Hippocampal formation (tissue), 2 donors: ENCODE measurements around the gene LMF1.

Experiments
- DNase-seq, 2 donors: peaks; one replicate each; lab custom pipeline; 2025; lab: John Stamatoyannopoulos, UW

Gene LMF1

GRCh38 chr16:929227-930073 lies 41.3 kb downstream of the LMF1 start:
- DNase-seq, result no peak

GRCh38 chr16:928526-928925 lies 42.3 kb downstream of the LMF1 start:
- DNase-seq, result no peak

- DNase-seq, result no peak
Measured at GRCh38 chr16:927931-928330, 42.9 kb downstream of the LMF1 start.

- DNase-seq, result no peak
Measured at GRCh38 chr16:927406-927805, 43.4 kb downstream of the LMF1 start.

- no peak for DNase-seq
Measured at GRCh38 chr16:926715-927114, 44.1 kb downstream of the LMF1 start.

GRCh38 chr16:924806-925205 lies 46.0 kb downstream of the LMF1 start:
- no peak for DNase-seq

- no peak for DNase-seq
Measured at GRCh38 chr16:924063-924462, 46.7 kb downstream of the LMF1 start.

- no peak for DNase-seq
Measured at GRCh38 chr16:923184-923583, 47.6 kb downstream of the LMF1 start.

GRCh38 chr16:922051-922450 lies 48.7 kb downstream of the LMF1 start:
- DNase-seq, result no peak

GRCh38 chr16:921321-921905 lies 49.4 kb downstream of the LMF1 start:
- no peak for DNase-seq

GRCh38 chr16:920717-921116 lies 50.1 kb downstream of the LMF1 start:
- DNase-seq, result peak; percentile 2 to 28

GRCh38 chr16:920051-920681 lies 50.6 kb downstream of the LMF1 start:
- no peak for DNase-seq

GRCh38 chr16:919658-920050 lies 51.1 kb downstream of the LMF1 start:
- DNase-seq, result no peak

GRCh38 chr16:918741-919657 lies 51.8 kb downstream of the LMF1 start:
- no peak for DNase-seq

GRCh38 chr16:918068-918467 lies 52.7 kb downstream of the LMF1 start:
- DNase-seq, result no peak

GRCh38 chr16:917591-918061 lies 53.2 kb downstream of the LMF1 start:
- DNase-seq, result no peak

- DNase-seq, result no peak
Measured at GRCh38 chr16:916035-916799, 54.6 kb downstream of the LMF1 start.

GRCh38 chr16:915546-915945 lies 55.2 kb downstream of the LMF1 start:
- no peak for DNase-seq

GRCh38 chr16:914440-914839 lies 56.3 kb downstream of the LMF1 start:
- no peak for DNase-seq

- DNase-seq, result no peak
Measured at GRCh38 chr16:913817-914439, 56.9 kb downstream of the LMF1 start.
